GM19239 (cell line): ENCODE measurements around the gene UBASH3B.
"Not testable (repeated sequence)": the region's sequence is repeated elsewhere in the genome, so short reads cannot be mapped to it uniquely, and the experiment has no call there.

Source experiments
- DNase-seq: peaks from one replicate; pipeline ENCODE4 v3.0.0; 2011; ENCODE audit warnings: low spot score; ENCODE audit not compliant: insufficient read length
- FAIRE-seq: peaks from 2 replicates; lab custom pipeline; 2011; peaks lifted over from hg19 to GRCh38; lab: Jason Lieb, UNC

UBASH3B gene

GRCh38 chr11:122802876-122803275 is 147.4 kb downstream of the UBASH3B start:
- FAIRE-seq (no peak), DNase-seq (no peak)

- DNase-seq: no peak
- FAIRE-seq: no peak
These were observed 147.8 kb downstream of the UBASH3B start for GRCh38 chr11:122803306-122803705.

- no peak for DNase-seq
- FAIRE-seq: no peak
These were observed 148.2 kb downstream of the UBASH3B start for GRCh38 chr11:122803716-122804115.

GRCh38 chr11:122804161-122804560 is 148.6 kb downstream of the UBASH3B start:
- FAIRE-seq: no peak
- DNase-seq: no peak

- FAIRE-seq (no peak), DNase-seq (no peak)
These were observed 149.3 kb downstream of the UBASH3B start for GRCh38 chr11:122804796-122805195.

- no peak for FAIRE-seq
- DNase-seq: no peak
These were observed 152.4 kb downstream of the UBASH3B start for GRCh38 chr11:122807731-122808477.

- FAIRE-seq: peak; percentile 73
- peak; percentile 20 for DNase-seq
These were observed 153.0 kb downstream of the UBASH3B start for GRCh38 chr11:122808478-122808869.

- no peak for FAIRE-seq
These were observed 154.3 kb downstream of the UBASH3B start for GRCh38 chr11:122809866-122810265.

GRCh38 chr11:122811721-122812120 is 156.2 kb downstream of the UBASH3B start:
- no peak for DNase-seq
- no peak for FAIRE-seq

More at GRCh38 chr11:122809866-122810265, 154.3 kb downstream of the UBASH3B start:
- no peak for DNase-seq

GRCh38 chr11:122812638-122813037 is 157.1 kb downstream of the UBASH3B start:
- no peak for FAIRE-seq
- DNase-seq: no peak

- no peak for FAIRE-seq
These were observed 157.8 kb downstream of the UBASH3B start for GRCh38 chr11:122813176-122813893.

GRCh38 chr11:122813894-122814270 is 158.4 kb downstream of the UBASH3B start:
- DNase-seq: no peak
- no peak for FAIRE-seq

More at GRCh38 chr11:122813176-122813893, 157.8 kb downstream of the UBASH3B start:
- no peak for DNase-seq

- DNase-seq: no peak
- FAIRE-seq: no peak
These were observed 158.9 kb downstream of the UBASH3B start for GRCh38 chr11:122814401-122814800.

GRCh38 chr11:122815900-122816299 is 160.4 kb downstream of the UBASH3B start:
- FAIRE-seq (no peak), DNase-seq (no peak)

- DNase-seq: no peak
- FAIRE-seq: no peak
These were observed 161.4 kb downstream of the UBASH3B start for GRCh38 chr11:122816761-122817520.

- FAIRE-seq: no peak
These were observed 164.6 kb downstream of the UBASH3B start for GRCh38 chr11:122820158-122820557.

GRCh38 chr11:122821169-122821568 is 165.6 kb downstream of the UBASH3B start:
- no peak for FAIRE-seq
- no peak for DNase-seq

More at GRCh38 chr11:122820158-122820557, 164.6 kb downstream of the UBASH3B start:
- no peak for DNase-seq

GRCh38 chr11:122822241-122822640 is 166.7 kb downstream of the UBASH3B start:
- DNase-seq: no peak
- FAIRE-seq: no peak

GRCh38 chr11:122823564-122823963 is 168.0 kb downstream of the UBASH3B start:
- FAIRE-seq (no peak), DNase-seq (no peak)

GRCh38 chr11:122829371-122829770 is 173.8 kb downstream of the UBASH3B start:
- not testable (repeated sequence) for DNase-seq, FAIRE-seq

GRCh38 chr11:122832297-122832696 is 176.8 kb downstream of the UBASH3B start:
- not testable (repeated sequence) for DNase-seq, FAIRE-seq
